GM23338 (cell line): ENCODE measurements around the gene CCDC188. TPM values are rescaled to one million over a fixed set of nuclear protein-coding genes. Genes with fewer than 3 reads are reported as not detected.

Experiments used
- ATAC-seq: fragments of 200-7000 bp; cut with Tn5 transposase; 3 replicates; pipeline ENCODE4 v1.9.1; 2020
- DNase-seq: peaks from one replicate; pipeline ENCODE4 v3.0.0-alpha.2; 2015; ENCODE audit warnings: low spot score
- H2AFZ ChIP-seq: fragments of 200-600 bp; sonication (generic); 2 replicates; pipeline ENCODE4 v1.8.0; 2016; ENCODE audit warnings: antibody characterized with exemption, mild to moderate bottlenecking, moderate library complexity
- H3F3A ChIP-seq: fragments of 200-600 bp; sonication (generic); replicated peaks from 2 replicates; pipeline ENCODE4 v1.8.0; 2017; ENCODE audit warnings: antibody characterized with exemption, mixed run types, low read depth
- H3K27ac ChIP-seq: fragments of 200-600 bp; sonication (generic); 2 replicates; pipeline ENCODE4 v1.6.1; 2016; ENCODE audit warnings: low read depth
- H3K27me3 ChIP-seq: fragments of 200-600 bp; sonication (generic); 2 replicates; pipeline ENCODE4 v1.8.0; 2016; ENCODE audit warnings: mild to moderate bottlenecking, mixed run types, moderate library complexity; ENCODE audit not compliant: insufficient read depth
- H3K36me3 ChIP-seq: fragments of 200-600 bp; sonication (generic); 2 replicates; pipeline ENCODE4 v1.8.0; 2016; ENCODE audit warnings: mild to moderate bottlenecking; ENCODE audit not compliant: insufficient read depth
- H3K4me1 ChIP-seq: fragments of 200-600 bp; sonication (generic); 2 replicates; pipeline ENCODE4 v1.8.0; 2016; ENCODE audit warnings: mild to moderate bottlenecking, moderate library complexity; ENCODE audit not compliant: insufficient read depth
- H3K4me2 ChIP-seq: fragments of 200-600 bp; sonication (generic); 2 replicates; pipeline ENCODE4 v1.7.1; 2017; ENCODE audit warnings: mixed run types
- H3K4me3 ChIP-seq: fragments of 200-600 bp; sonication (generic); 2 replicates; pipeline ENCODE4 v1.6.1; 2016; ENCODE audit warnings: mixed run types
- H3K79me2 ChIP-seq: fragments of 200-600 bp; sonication (generic); replicated peaks from 2 replicates; pipeline ENCODE4 v1.8.0; 2017; ENCODE audit warnings: mild to moderate bottlenecking; ENCODE audit not compliant: insufficient read depth
- H3K9me2 ChIP-seq: fragments of 200-600 bp; sonication (generic); 2 replicates; pipeline ENCODE4 v1.8.0; 2017; ENCODE audit not compliant: insufficient read depth
- H4K20me1 ChIP-seq: fragments of 200-600 bp; sonication (generic); replicated peaks from 2 replicates; pipeline ENCODE4 v1.8.0; 2017; ENCODE audit warnings: mild to moderate bottlenecking; ENCODE audit not compliant: insufficient read depth
- H3K27ac Mint-ChIP-seq: 2 replicates; pipeline ENCODE4 v1.8.0; 2020; ENCODE audit warnings: inconsistent platforms, mild to moderate bottlenecking, moderate library complexity, mixed read lengths
- H3K27me3 Mint-ChIP-seq: 3 replicates; pipeline ENCODE4 v1.8.0; 2022; ENCODE audit warnings: low read depth, mild to moderate bottlenecking, moderate library complexity, mixed read lengths, inconsistent platforms; ENCODE audit not compliant: insufficient read depth, poor library complexity
- H3K36me3 Mint-ChIP-seq: 3 replicates; pipeline ENCODE4 v1.8.0; 2021; ENCODE audit warnings: low read depth, mild to moderate bottlenecking, inconsistent platforms, moderate library complexity, mixed read lengths
- H3K4me1 Mint-ChIP-seq: 3 replicates; pipeline ENCODE4 v1.8.0; 2020; ENCODE audit warnings: mild to moderate bottlenecking, inconsistent platforms, mixed read lengths
- H3K4me3 Mint-ChIP-seq: 3 replicates; pipeline ENCODE4 v1.8.0; 2021; ENCODE audit warnings: moderate library complexity, mild to moderate bottlenecking, inconsistent platforms, mixed read lengths
- H3K9me3 Mint-ChIP-seq: 3 replicates; pipeline ENCODE4 v1.8.0; 2020; ENCODE audit warnings: moderate library complexity, mild to moderate bottlenecking, inconsistent platforms, mixed read lengths
- CREB1 ChIP-seq: fragments of 250-450 bp; sonication (Bioruptor Pico); IDR thresholded peaks from 2 replicates; pipeline ENCODE4 v1.5.0; 2020; ENCODE audit warnings: low read depth, mild to moderate bottlenecking, moderate library complexity
- CTCF ChIP-seq, 2 experiments: fragments of 200-600 bp in 1 of 2; sonication (generic) in 1 of 2; conservative IDR thresholded peaks; 2 replicates each; pipeline versions ENCODE4 v1.5.1 to v1.6.1; 2016 to 2017; ENCODE audit warnings: antibody characterized with exemption in 2 of 2, low read depth in 2 of 2, mild to moderate bottlenecking in 2 of 2, moderate library complexity in 1 of 2
- ETS1 ChIP-seq: IDR thresholded peaks from 2 replicates; pipeline ENCODE4 v1.6.1; 2016; ENCODE audit warnings: antibody characterized with exemption
- EZH2 ChIP-seq: fragments of 200-600 bp; sonication (generic); IDR thresholded peaks from one replicate; pipeline ENCODE4 v1.8.0; 2017; ENCODE audit warnings: antibody characterized with exemption, mild to moderate bottlenecking, low read depth; ENCODE audit not compliant: unreplicated experiment
- EZH2phosphoT487 ChIP-seq: fragments of 200-600 bp; sonication (generic); IDR thresholded peaks from one replicate; pipeline ENCODE4 v1.8.1; 2018; ENCODE audit warnings: antibody characterized with exemption; ENCODE audit not compliant: unreplicated experiment
- JUNB ChIP-seq: IDR thresholded peaks from one replicate; pipeline ENCODE4 v1.6.1; 2016; ENCODE audit warnings: antibody characterized with exemption; ENCODE audit not compliant: unreplicated experiment
- NANOG ChIP-seq: IDR thresholded peaks from 2 replicates; pipeline ENCODE4 v1.6.1; 2016; ENCODE audit warnings: antibody characterized with exemption, borderline replicate concordance
- POLR2AphosphoS5 ChIP-seq: IDR thresholded peaks from 2 replicates; pipeline ENCODE4 v1.6.1; 2016; ENCODE audit warnings: antibody characterized with exemption, low read depth
- REST ChIP-seq: IDR thresholded peaks from one replicate; pipeline ENCODE4 v1.6.1; 2018; ENCODE audit warnings: antibody characterized with exemption; ENCODE audit not compliant: unreplicated experiment
- STAT1 ChIP-seq: IDR thresholded peaks from one replicate; pipeline ENCODE4 v1.6.1; 2016; ENCODE audit warnings: antibody characterized with exemption; ENCODE audit not compliant: unreplicated experiment
- ZNF114 ChIP-seq: fragments of 250-450 bp; sonication (Bioruptor Pico); IDR thresholded peaks from 2 replicates; pipeline ENCODE4 v1.5.0; 2020; ENCODE audit warnings: mild to moderate bottlenecking, moderate library complexity
- ZNF331 ChIP-seq: fragments of 250-450 bp; sonication (Bioruptor Pico); IDR thresholded peaks from 2 replicates; pipeline ENCODE4 v1.5.0; 2020; ENCODE audit warnings: low read depth, mild to moderate bottlenecking, moderate library complexity
- ZNF462 ChIP-seq: fragments of 250-450 bp; sonication (Bioruptor Pico); IDR thresholded peaks from 2 replicates; pipeline ENCODE4 v1.5.0; 2020; ENCODE audit warnings: mild to moderate bottlenecking, moderate library complexity
- long read RNA-seq: library from polyadenylated mRNA; unstranded; transcript quantifications from one replicate; pipeline ENCODE4 v2.0.0, GENCODE V29; 2020; ENCODE audit not compliant: unreplicated experiment
- polyA plus RNA-seq: library from polyadenylated mRNA; unstranded; fragments of >200 nt; fragmentation: Nextera tagmentation; extraction: Ambion mirVana; gene quantifications from 2 replicates; pipeline ENCODE4 v1.2.1, GENCODE V29; 2016
- total RNA-seq: library from RNA; depleted of rRNA; stranded (reverse); fragments of >200 nt; shearing (Covaris generic); gene quantifications from 2 replicates; pipeline ENCODE4 v1.2.3, GENCODE V29; 2014; rRNA removed

CCDC188 gene
- not detected in 2 replicates for total RNA-seq
- polyA plus RNA-seq: not detected in 2 replicates
- long read RNA-seq: 0 reads

- H2AFZ ChIP-seq: no peak within 1 kb of the TSS
- no peaks in the 10 kb centered on the region for H3K36me3 ChIP-seq
- no peaks in the 10 kb centered on the region for H3F3A ChIP-seq
- no peaks in the 10 kb centered on the region for H3K9me2 ChIP-seq
- TF ChIP-seq JUNB: no peak
- TF ChIP-seq ZNF114 (CRISPR knock-in tag): no peak
- no peak for TF ChIP-seq NANOG
- no peak for TF ChIP-seq ZNF331 (CRISPR knock-in tag)
- TF ChIP-seq CREB1 (CRISPR knock-in tag): no peak
- no peak for TF ChIP-seq ETS1
- no peak for TF ChIP-seq EZH2
- TF ChIP-seq ZNF462 (CRISPR knock-in tag): no peak
- no peak for TF ChIP-seq POLR2AphosphoS5
- no peak for TF ChIP-seq STAT1
- no peak for TF ChIP-seq REST
- TF ChIP-seq EZH2phosphoT487: no peak
- TF ChIP-seq CTCF (conservative IDR thresholded peaks at IDR 0.05; ENCODE audit: low read depth in 2 of 2): no peak
- H3K27ac ChIP-seq: no peak within 1 kb of the TSS
- H3K27me3 ChIP-seq: no peaks in the 10 kb centered on the region
- ATAC-seq: no peak
- Mint-ChIP-seq H3K9me3 (no peaks in the 10 kb centered on the region), H3K4me3 (no peak within 1 kb of the TSS), H3K27me3 (peaks cover 9% of the 10 kb centered on the region), H3K27ac (no peak within 1 kb of the TSS), H3K4me1 (peaks cover 6% of the 10 kb centered on the region), H3K36me3 (no peaks in the 10 kb centered on the region)
- DNase-seq: no peak
- H3K4me2 ChIP-seq: no peak within 1 kb of the TSS
- H4K20me1 ChIP-seq: no peaks in the 10 kb centered on the region
- H3K79me2 ChIP-seq: no peaks in the 10 kb centered on the region
- H3K4me1 ChIP-seq: no peaks in the 10 kb centered on the region
- no peak within 1 kb of the TSS for H3K4me3 ChIP-seq
These were observed at the start of gene CCDC188 for GRCh38 chr22:20150381-20151275. Gene CCDC188, minus strand, starts transcription at chr22:20151055. Its CDS starts 69 bp downstream, at chr22:20150986.
